B cell (primary cell): ENCODE results near the gene ARHGEF38. TPM values are rescaled to one million over a fixed set of nuclear protein-coding genes. Genes with fewer than 3 reads are reported as not detected.

Experiments used
- ATAC-seq: fragments of 200-7000 bp; cut with Tn5 transposase; one replicate; pipeline ENCODE4 v1.10.0; 2021; ENCODE audit warnings: low read depth, mild to moderate bottlenecking, moderate number of reproducible peaks, moderate library complexity
- CTCF ChIA-PET: fragments of 350-600 bp; sonication (Branson Sonifier 250); formaldehyde crosslinking; loops from one replicate; lab custom pipeline; 2021; ENCODE audit warnings: antibody characterized with exemption, inconsistent platforms; lab: Charles Lee
- POLR2A ChIA-PET: fragments of 350-600 bp; sonication (Branson Sonifier 250); formaldehyde crosslinking; loops from one replicate; lab custom pipeline; 2021; ENCODE audit warnings: antibody characterized with exemption; lab: Charles Lee
- DNase-seq: peaks from one replicate; pipeline ENCODE4 v3.0.0; 2013
- H2AFZ ChIP-seq: 2 replicates; pipeline ENCODE4 v1.6.1; 2012; ENCODE audit warnings: mild to moderate bottlenecking, low read depth, low read length; ENCODE audit not compliant: insufficient read depth, poor library complexity, severe bottlenecking
- H3K27ac ChIP-seq, 2 donors: 1 replicate in 1 of 2; 2 replicates in 1 of 2; pipeline ENCODE4 v1.5.1; 2012 to 2013; ENCODE audit warnings: low read length in 2 of 2, mild to moderate bottlenecking in 2 of 2, moderate library complexity in 1 of 2
- H3K27me3 ChIP-seq, 4 experiments: fragments of 200-600 bp in 1 of 4; sonication (generic) in 1 of 4; replicated peaks in 1 of 4; 1 replicate in 2 of 4; 2 replicates in 2 of 4; pipeline versions ENCODE4 v1.6.1 to v1.7.0; 2013 to 2016; ENCODE audit warnings: low read length in 3 of 4, mild to moderate bottlenecking in 2 of 4, mixed read lengths in 1 of 4, moderate library complexity in 1 of 4; ENCODE audit not compliant: insufficient read depth in 4 of 4, control insufficient read depth in 3 of 4; ENCODE audit errors: control extremely low read depth in 1 of 4
- H3K36me3 ChIP-seq, 2 experiments: replicated peaks in 1 of 2; 1 replicate in 1 of 2; 2 replicates in 1 of 2; pipeline versions ENCODE4 v1.6.1 to v1.7.1; 2013; ENCODE audit warnings: low read length in 1 of 2; ENCODE audit not compliant: insufficient read depth in 2 of 2, control insufficient read depth in 1 of 2; ENCODE audit errors: control extremely low read depth in 1 of 2, extremely low read depth in 1 of 2
- H3K4me1 ChIP-seq, 2 donors: fragments of 200-600 bp in 1 of 2; sonication (generic) in 1 of 2; 1 replicate in 1 of 2; 2 replicates in 1 of 2; pipeline versions ENCODE4 v1.5.1 to v1.6.1; 2013 to 2017; ENCODE audit warnings: low read length in 2 of 2; ENCODE audit not compliant: control insufficient read depth in 2 of 2, insufficient read depth in 2 of 2
- H3K4me2 ChIP-seq: replicated peaks from 2 replicates; pipeline ENCODE3; 2012; ENCODE audit warnings: mild to moderate bottlenecking, low read depth, low read length; ENCODE audit not compliant: poor library complexity, severe bottlenecking
- H3K4me3 ChIP-seq, 5 experiments: fragments of 200-600 bp in 1 of 5; sonication (generic) in 1 of 5; 1 replicate in 3 of 5; 2 replicates in 2 of 5; pipeline versions ENCODE4 v1.5.1 to v1.7.0; 2011 to 2016; ENCODE audit warnings: low read length in 4 of 5, mild to moderate bottlenecking in 4 of 5, low read depth in 2 of 5, control low read depth in 1 of 5, moderate library complexity in 1 of 5; ENCODE audit not compliant: insufficient read depth in 1 of 5; ENCODE audit errors: control extremely low read depth in 1 of 5, extremely low read depth in 1 of 5
- H3K79me2 ChIP-seq: fragments of 200-600 bp; sonication (generic); one replicate; pipeline ENCODE4 v1.6.0; 2016; ENCODE audit warnings: low read length; ENCODE audit not compliant: control insufficient read depth, insufficient read depth
- H3K9ac ChIP-seq: fragments of 200-600 bp; sonication (generic); 2 replicates; pipeline ENCODE4 v1.6.1; 2017; ENCODE audit warnings: mild to moderate bottlenecking, low read length, moderate library complexity
- H3K9me3 ChIP-seq, 3 donors: one replicate each; pipeline versions ENCODE4 v1.6.1 to v1.7.1; 2013; ENCODE audit warnings: low read length in 2 of 3; ENCODE audit not compliant: control insufficient read depth in 2 of 3, insufficient read depth in 1 of 3; ENCODE audit errors: control extremely low read depth in 1 of 3
- H4K20me1 ChIP-seq: 2 replicates; pipeline ENCODE4 v1.6.0; 2012; ENCODE audit warnings: mild to moderate bottlenecking, low read length; ENCODE audit not compliant: insufficient read depth, control insufficient read depth, poor library complexity, severe bottlenecking
- H3K27ac Mint-ChIP-seq: one replicate; pipeline ENCODE4 v1.8.0; 2021; ENCODE audit warnings: mixed read lengths
- H3K27me3 Mint-ChIP-seq: one replicate; pipeline ENCODE4 v1.8.0; 2021; ENCODE audit warnings: mixed read lengths
- H3K4me1 Mint-ChIP-seq: one replicate; pipeline ENCODE4 v1.8.0; 2021; ENCODE audit warnings: mixed read lengths
- H3K4me3 Mint-ChIP-seq: one replicate; pipeline ENCODE4 v1.8.0; 2021; ENCODE audit warnings: mixed read lengths
- H3K9me3 Mint-ChIP-seq: one replicate; pipeline ENCODE4 v1.8.0; 2022; ENCODE audit warnings: mixed read lengths; ENCODE audit not compliant: insufficient read depth
- CTCF ChIP-seq: fragments of 200-600 bp; IDR thresholded peaks from one replicate; pipeline ENCODE4 v1.8.0; 2022; ENCODE audit warnings: antibody characterized with exemption, mild to moderate bottlenecking
- EZH2 ChIP-seq: IDR thresholded peaks from 2 replicates; pipeline ENCODE4 v1.6.1; 2012; ENCODE audit warnings: borderline replicate concordance, low read depth, mild to moderate bottlenecking, moderate library complexity, low read length; ENCODE audit not compliant: insufficient read depth, poor library complexity, severe bottlenecking
- WGBS: methylation state at CpG from one replicate; pipeline ENCODE4 v1.1.5; 2013; ENCODE audit warnings: missing lambda C conversion rate; ENCODE audit not compliant: insufficient coverage; 5-methylcytosine and 5-hydroxymethylcytosine counted together
- intact Hi-C: fragments of 100-400 bp; cut with micrococcal nuclease; formaldehyde crosslinking; loops from one replicate; pipeline ENCODE4 v1.10.0; 2022
- polyA plus RNA-seq: library from polyadenylated mRNA; depleted of rRNA; stranded (reverse); fragments of >200 nt; gene quantifications from 2 replicates; pipeline ENCODE4 v1.2.3, GENCODE V29; 2012
- total RNA-seq, 2 donors: library from RNA; stranded (reverse); fragments of 120-200 nt in 1 of 2; gene quantifications; 1 replicate in 1 of 2; 2 replicates in 1 of 2; pipeline versions ENCODE4 v1.2.3 to v1.2.4, GENCODE V29; 2013 to 2022

Gene ARHGEF38
- total and polyA plus RNA-seq, 2 donors (not counting 1 experiment from before 2014, with no cell fraction given): not detected

- no peaks in the 10 kb centered on the region for H3K27me3 ChIP-seq
- ATAC-seq (no peak), DNase-seq (no peak)
- Mint-ChIP-seq H3K27me3 (peaks cover 21% of the 10 kb centered on the region), H3K27ac (no peak overlapping the region), H3K4me1 (no peaks in the 10 kb centered on the region), H3K9me3 (no peaks in the 10 kb centered on the region), H3K4me3 (no peak overlapping the region)
- no peaks in the 10 kb centered on the region for H3K36me3 ChIP-seq
- TF ChIP-seq CTCF (no peak), EZH2 (no peak)
- no peaks in the 10 kb centered on the region for H3K4me1 ChIP-seq
- CTCF ChIA-PET: interaction anchor here (1.2 kb wide), 1 partner anchor 15 kb away, joined by 3 read pairs; no protein-coding TSS in a partner anchor
- intact Hi-C loops: no loop called here
- H3K79me2 ChIP-seq: no peaks in the 10 kb centered on the region
- no peak overlapping the region for H3K9ac ChIP-seq
- no peaks in the 10 kb centered on the region for H3K9me3 ChIP-seq
- no peak overlapping the region for H3K4me2 ChIP-seq
- H2AFZ ChIP-seq: no peak overlapping the region
- POLR2A ChIA-PET: no interaction called here
- H3K27ac ChIP-seq: no peak overlapping the region
- no CpG with 5 or more reads among the region's 1 CpG for WGBS
- no peaks in the 10 kb centered on the region for H4K20me1 ChIP-seq
- H3K4me3 ChIP-seq: no peak overlapping the region
These were observed 15.8 kb upstream of the ARHGEF38 start for GRCh38 chr4:105536601-105537000.

GRCh38 chr4:105541420-105541819 is 11.0 kb upstream of the ARHGEF38 start:
- Histone ChIP-seq H3K79me2 (no peaks in the 10 kb centered on the region), H3K4me3 (no peak overlapping the region), H3K4me2 (no peak overlapping the region), H3K4me1 (no peaks in the 10 kb centered on the region), H4K20me1 (no peaks in the 10 kb centered on the region), H3K36me3 (no peaks in the 10 kb centered on the region), H3K27ac (no peak overlapping the region), H3K9me3 (no peaks in the 10 kb centered on the region), H2AFZ (no peak overlapping the region), H3K27me3 (peaks cover 0 to 3% (median 0%) of the 10 kb centered on the region in 4 experiments), H3K9ac (no peak overlapping the region)
- intact Hi-C loops: no loop called here
- Mint-ChIP-seq H3K27ac (no peak overlapping the region), H3K9me3 (no peaks in the 10 kb centered on the region), H3K27me3 (peaks cover 18% of the 10 kb centered on the region), H3K4me3 (no peak overlapping the region), H3K4me1 (no peaks in the 10 kb centered on the region)
- ChIA-PET POLR2A (no interaction called here), CTCF (no interaction called here)
- no peak for DNase-seq
- ATAC-seq: no peak
- 10% methylated on average over 2 of the region's 4 CpGs for WGBS
- no peak for TF ChIP-seq EZH2
- TF ChIP-seq CTCF: no peak
